HCT116 (cell line): ENCODE data around the gene BRSK1. TPM values are rescaled to one million over a fixed set of nuclear protein-coding genes. Genes with fewer than 3 reads are reported as not detected.

ENCODE experiments used
- ATAC-seq: fragments of 200-7000 bp; cut with Tn5 transposase; 2 replicates; pipeline ENCODE4 v1.9.1; 2020; ENCODE audit warnings: mild to moderate bottlenecking, moderate library complexity
- BruUV-seq: library from RNA; stranded (reverse); fragments of 400-500 nt; replicated peaks from 2 replicates; lab custom pipeline; 2021; lab: Mats Ljungman, UMichigan
- CTCF ChIA-PET: fragments of 300-600 bp; sonication (Branson Sonifier 250); formaldehyde crosslinking; loops from one replicate; lab custom pipeline; 2021; ENCODE audit warnings: antibody characterized with exemption; lab: Charles Lee
- POLR2A ChIA-PET: fragments of 300-600, 350-600 bp; sonication (Branson Sonifier 250); formaldehyde crosslinking; loops from one replicate; lab custom pipeline; 2021; ENCODE audit warnings: antibody characterized with exemption; lab: Charles Lee
- RAD21 ChIA-PET, 2 experiments: fragments of 300-600 bp; sonication (Branson Sonifier 250); formaldehyde crosslinking; loops; one replicate each; lab custom pipeline; 2023; ENCODE audit warnings: low total read pairs in 2 of 2; ENCODE audit not compliant: uncharacterized antibody in 2 of 2, unreplicated experiment in 2 of 2, low non-redundant PET in 1 of 2; lab: Charles Lee
- DNase-seq: peaks from one replicate; pipeline ENCODE4 v3.0.0-alpha.2; 2010; ENCODE audit warnings: low read depth, low spot score
- H2AFZ ChIP-seq: fragments of 200-600 bp; shearing (Covaris generic), sonication (generic); 2 replicates; pipeline ENCODE4 v1.6.1; 2017; ENCODE audit warnings: low read depth, mixed run types, mixed read lengths, antibody characterized with exemption, low read length; ENCODE audit not compliant: poor library complexity, severe bottlenecking
- H3K27ac ChIP-seq: 2 replicates; pipeline ENCODE4 v1.5.1; 2012; ENCODE audit warnings: low read depth, low read length
- H3K27me3 ChIP-seq: fragments of 200-600 bp; sonication (generic); 2 replicates; pipeline ENCODE4 v1.6.1; 2016; ENCODE audit warnings: mixed run types, low read length, mixed read lengths; ENCODE audit not compliant: insufficient read depth
- H3K36me3 ChIP-seq, 2 experiments: fragments of 200-500 bp in 1 of 2; fragments of 200-600 bp in 1 of 2; sonication (Bioruptor generic) in 1 of 2; sonication (generic) in 1 of 2; 2 replicates each; pipeline versions ENCODE4 v1.5.1 to v1.6.1; 2014 to 2016; ENCODE audit warnings: low read length in 2 of 2, inconsistent platforms in 1 of 2, mixed read lengths in 1 of 2, mixed run types in 1 of 2; ENCODE audit not compliant: insufficient read depth in 2 of 2, control insufficient read depth in 1 of 2
- H3K4me1 ChIP-seq, 2 experiments: fragments of 200-600 bp in 1 of 2; sonication (generic) in 1 of 2; 2 replicates each; pipeline versions ENCODE4 v1.5.1 to v1.6.1; 2012 to 2017; ENCODE audit warnings: low read length in 2 of 2, inconsistent platforms in 1 of 2, mild to moderate bottlenecking in 1 of 2, mixed read lengths in 1 of 2, mixed run types in 1 of 2, moderate library complexity in 1 of 2; ENCODE audit not compliant: insufficient read depth in 2 of 2, control insufficient read depth in 1 of 2
- H3K4me2 ChIP-seq: fragments of 200-600 bp; sonication (generic); 2 replicates; pipeline ENCODE4 v1.6.1; 2017; ENCODE audit warnings: mixed run types, low read length, mixed read lengths
- H3K4me3 ChIP-seq, 2 experiments: fragments of 200-600 bp in 1 of 2; sonication (generic) in 1 of 2; replicated peaks in 1 of 2; 2 replicates each; pipeline ENCODE4 v1.5.1; 2011 to 2016; ENCODE audit warnings: low read length in 2 of 2, control low read depth in 1 of 2, low read depth in 1 of 2, mild to moderate bottlenecking in 1 of 2, mixed read lengths in 1 of 2, mixed run types in 1 of 2
- H3K79me2 ChIP-seq: fragments of 200-600 bp; sonication (generic); 2 replicates; pipeline ENCODE4 v1.6.1; 2017; ENCODE audit warnings: mild to moderate bottlenecking, mixed run types, low read length, moderate library complexity, mixed read lengths; ENCODE audit not compliant: insufficient read depth
- H3K9ac ChIP-seq: fragments of 200-600 bp; sonication (generic); 2 replicates; pipeline ENCODE4 v1.6.1; 2016; ENCODE audit warnings: low read length, mixed read lengths
- H3K9me2 ChIP-seq: fragments of 200-600 bp; sonication (generic), shearing (Covaris generic); 2 replicates; pipeline ENCODE4 v1.6.1; 2017; ENCODE audit warnings: mixed run types, mild to moderate bottlenecking, moderate library complexity; ENCODE audit not compliant: insufficient read depth
- H3K9me3 ChIP-seq, 2 experiments: fragments of 200-500 bp in 1 of 2; fragments of 200-600 bp in 1 of 2; sonication (Bioruptor generic) in 1 of 2; sonication (generic) in 1 of 2; 2 replicates each; pipeline ENCODE4 v1.6.1; 2014 to 2017; ENCODE audit warnings: low read length in 2 of 2, mixed read lengths in 2 of 2, inconsistent platforms in 1 of 2, low read depth in 1 of 2, mild to moderate bottlenecking in 1 of 2, mixed run types in 1 of 2, moderate library complexity in 1 of 2; ENCODE audit not compliant: control insufficient read depth in 1 of 2, insufficient read depth in 1 of 2
- H4K20me1 ChIP-seq: fragments of 200-600 bp; sonication (generic), shearing (Covaris generic); 2 replicates; pipeline ENCODE4 v1.6.1; 2017; ENCODE audit warnings: mixed run types, mild to moderate bottlenecking, moderate library complexity; ENCODE audit not compliant: insufficient read depth
- EGR1 ChIP-seq: IDR thresholded peaks from 2 replicates; pipeline ENCODE4 v1.6.1; 2012; ENCODE audit warnings: low read depth
- ELF1 ChIP-seq: IDR thresholded peaks from 2 replicates; pipeline ENCODE4 v1.6.1; 2012; ENCODE audit warnings: low read depth, borderline replicate concordance
- EZH2phosphoT487 ChIP-seq: fragments of 200-600 bp; IDR thresholded peaks from 2 replicates; pipeline ENCODE4 v1.6.1; 2018; ENCODE audit warnings: antibody characterized with exemption, borderline replicate concordance
- POLR2AphosphoS5 ChIP-seq: IDR thresholded peaks from 2 replicates; pipeline ENCODE4 v1.6.1; 2011; ENCODE audit warnings: mild to moderate bottlenecking, low read depth, low read length, moderate library complexity
- SIN3A ChIP-seq: IDR thresholded peaks from 2 replicates; pipeline ENCODE4 v1.6.1; 2012; ENCODE audit warnings: low read depth
- TCF7L2 ChIP-seq: IDR thresholded peaks from 2 replicates; pipeline ENCODE4 v1.7.0; 2011; ENCODE audit warnings: borderline replicate concordance, inconsistent platforms; ENCODE audit not compliant: insufficient read depth, insufficient read length; ENCODE audit errors: extremely low read depth
- ZFX ChIP-seq: fragments of 450-650 bp; IDR thresholded peaks from 2 replicates; pipeline ENCODE4 v1.6.1; 2017
- intact Hi-C: fragments of 100-400 bp; cut with micrococcal nuclease; formaldehyde crosslinking; loops from 2 replicates; pipeline ENCODE4 v1.10.0; 2022
- total RNA-seq: library from RNA; stranded (reverse); gene quantifications from one replicate; pipeline ENCODE4 v1.2.1, GENCODE V29; 2021; ENCODE audit not compliant: unreplicated experiment
- TF ChIP-seq, protein P1 (sequence below): IDR thresholded peaks from 2 replicates; pipeline ENCODE4 v1.6.1; 2012
- TF ChIP-seq, protein P2 (sequence below): IDR thresholded peaks from 2 replicates; pipeline ENCODE4 v1.6.1; 2011; ENCODE audit warnings: mild to moderate bottlenecking, low read length, moderate library complexity; ENCODE audit not compliant: insufficient replicate concordance; ENCODE audit errors: extremely low read depth
- TF ChIP-seq, protein P3 (sequence below), 3 experiments: fragments of 200-600 bp in 1 of 3; sonication (generic) in 1 of 3; IDR thresholded peaks in 2 of 3; conservative IDR thresholded peaks in 1 of 3; 2 replicates each; pipeline ENCODE4 v1.5.1; 2012 to 2017; ENCODE audit warnings: low read depth in 2 of 3, low read length in 2 of 3, antibody characterized with exemption in 1 of 3, borderline replicate concordance in 1 of 3, control low read depth in 1 of 3, mild to moderate bottlenecking in 1 of 3, mixed read lengths in 1 of 3, mixed run types in 1 of 3, moderate library complexity in 1 of 3; ENCODE audit not compliant: insufficient read depth in 1 of 3

The BRSK1 gene
- total RNA-seq, 1 experiment from 2014 or later, result 33.3 TPM

DNA sequence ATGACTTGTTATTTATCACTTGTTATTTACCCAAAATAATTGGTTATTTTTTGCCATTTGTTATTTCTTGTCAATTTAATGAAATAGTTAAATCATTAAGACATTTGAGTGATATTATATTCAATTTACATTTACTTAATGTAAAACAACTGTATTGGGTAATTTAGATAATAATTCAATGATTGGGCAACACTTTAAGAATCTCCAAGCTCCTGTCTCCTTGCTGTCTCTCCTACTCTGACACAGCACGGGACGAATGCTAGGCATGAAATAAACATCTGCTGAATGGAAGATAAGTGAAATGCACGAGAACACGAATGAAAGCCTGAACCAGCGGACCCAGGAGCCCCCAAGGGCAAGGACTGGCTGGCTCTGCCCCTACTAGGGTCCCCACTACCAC is 19.3 kb upstream of the BRSK1 start:
- H3K9ac ChIP-seq, result no peak overlapping the region
- H4K20me1 ChIP-seq, result no peaks in the 10 kb centered on the region
- peaks cover 10 to 11% of the 10 kb centered on the region in 2 experiments for H3K4me1 ChIP-seq
- H3K27ac ChIP-seq, result no peak overlapping the region
- RAD21 ChIA-PET, result no interaction called here
- BruUV-seq, result no TSS peak
- CTCF ChIA-PET, result no interaction called here
- POLR2A ChIA-PET, result no interaction called here
- TF ChIP-seq SIN3A (no peak), TCF7L2 (no peak), POLR2AphosphoS5 (no peak)
- intact Hi-C loops, result no loop called here
- H3K36me3 ChIP-seq, result peaks cover 0 to 4% of the 10 kb centered on the region in 2 experiments; a peak in 1 of 4 replicates
- H3K27me3 ChIP-seq, result no peaks in the 10 kb centered on the region
- H3K9me2 ChIP-seq, result no peaks in the 10 kb centered on the region
- H3K79me2 ChIP-seq, result no peaks in the 10 kb centered on the region
- DNase-seq (no peak), ATAC-seq (no peak)
- no peak overlapping the region for H3K4me3 ChIP-seq
- H3K4me2 ChIP-seq, result no peak overlapping the region
- no peaks in the 10 kb centered on the region for H3K9me3 ChIP-seq
- no peak overlapping the region for H2AFZ ChIP-seq

DNA sequence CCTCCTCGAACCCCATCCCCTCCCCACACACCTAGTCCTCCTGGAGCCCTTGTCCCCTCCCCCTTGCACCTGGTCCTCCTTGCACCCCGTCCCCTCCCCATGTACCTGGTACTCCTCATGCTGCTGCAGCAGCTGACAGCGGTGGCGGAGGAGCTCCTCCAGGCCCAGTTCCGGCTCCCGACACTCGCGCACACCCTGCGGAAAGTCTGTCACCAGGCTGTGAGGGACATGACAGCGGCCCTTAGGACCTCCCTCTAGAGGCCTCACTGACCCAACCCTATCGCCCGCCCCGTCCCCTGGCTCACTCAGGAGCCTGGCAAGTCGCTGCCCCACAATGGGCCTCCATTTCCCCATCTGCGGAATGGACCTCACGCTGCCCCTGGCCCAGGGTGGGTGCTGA is 18.6 kb upstream of the BRSK1 start:
- RAD21 ChIA-PET, result no interaction called here
- no peaks in the 10 kb centered on the region for H4K20me1 ChIP-seq
- no peak for ATAC-seq
- POLR2A ChIA-PET, result no interaction called here
- no peaks in the 10 kb centered on the region for H3K9me3 ChIP-seq
- intact Hi-C loops, result no loop called here
- H3K9me2 ChIP-seq, result no peaks in the 10 kb centered on the region
- CTCF ChIA-PET, result no interaction called here
- H3K4me1 ChIP-seq, result peaks cover 5% of the 10 kb centered on the region in 2 experiments; a peak in 3 of 4 replicates
- no peak overlapping the region for H3K4me2 ChIP-seq
- H3K27ac ChIP-seq, result no peak overlapping the region
- H3K9ac ChIP-seq, result no peak overlapping the region
- TF ChIP-seq ZFX (no peak), EZH2phosphoT487 (no peak), ELF1 (no peak), EGR1 (no peak)
- TF ChIP-seq, protein P1, sequence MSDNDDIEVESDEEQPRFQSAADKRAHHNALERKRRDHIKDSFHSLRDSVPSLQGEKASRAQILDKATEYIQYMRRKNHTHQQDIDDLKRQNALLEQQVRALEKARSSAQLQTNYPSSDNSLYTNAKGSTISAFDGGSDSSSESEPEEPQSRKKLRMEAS, result no peak
- TF ChIP-seq, protein P2, sequence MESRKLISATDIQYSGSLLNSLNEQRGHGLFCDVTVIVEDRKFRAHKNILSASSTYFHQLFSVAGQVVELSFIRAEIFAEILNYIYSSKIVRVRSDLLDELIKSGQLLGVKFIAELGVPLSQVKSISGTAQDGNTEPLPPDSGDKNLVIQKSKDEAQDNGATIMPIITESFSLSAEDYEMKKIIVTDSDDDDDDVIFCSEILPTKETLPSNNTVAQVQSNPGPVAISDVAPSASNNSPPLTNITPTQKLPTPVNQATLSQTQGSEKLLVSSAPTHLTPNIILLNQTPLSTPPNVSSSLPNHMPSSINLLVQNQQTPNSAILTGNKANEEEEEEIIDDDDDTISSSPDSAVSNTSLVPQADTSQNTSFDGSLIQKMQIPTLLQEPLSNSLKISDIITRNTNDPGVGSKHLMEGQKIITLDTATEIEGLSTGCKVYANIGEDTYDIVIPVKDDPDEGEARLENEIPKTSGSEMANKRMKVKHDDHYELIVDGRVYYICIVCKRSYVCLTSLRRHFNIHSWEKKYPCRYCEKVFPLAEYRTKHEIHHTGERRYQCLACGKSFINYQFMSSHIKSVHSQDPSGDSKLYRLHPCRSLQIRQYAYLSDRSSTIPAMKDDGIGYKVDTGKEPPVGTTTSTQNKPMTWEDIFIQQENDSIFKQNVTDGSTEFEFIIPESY, result no peak
- TF ChIP-seq, protein P3, sequence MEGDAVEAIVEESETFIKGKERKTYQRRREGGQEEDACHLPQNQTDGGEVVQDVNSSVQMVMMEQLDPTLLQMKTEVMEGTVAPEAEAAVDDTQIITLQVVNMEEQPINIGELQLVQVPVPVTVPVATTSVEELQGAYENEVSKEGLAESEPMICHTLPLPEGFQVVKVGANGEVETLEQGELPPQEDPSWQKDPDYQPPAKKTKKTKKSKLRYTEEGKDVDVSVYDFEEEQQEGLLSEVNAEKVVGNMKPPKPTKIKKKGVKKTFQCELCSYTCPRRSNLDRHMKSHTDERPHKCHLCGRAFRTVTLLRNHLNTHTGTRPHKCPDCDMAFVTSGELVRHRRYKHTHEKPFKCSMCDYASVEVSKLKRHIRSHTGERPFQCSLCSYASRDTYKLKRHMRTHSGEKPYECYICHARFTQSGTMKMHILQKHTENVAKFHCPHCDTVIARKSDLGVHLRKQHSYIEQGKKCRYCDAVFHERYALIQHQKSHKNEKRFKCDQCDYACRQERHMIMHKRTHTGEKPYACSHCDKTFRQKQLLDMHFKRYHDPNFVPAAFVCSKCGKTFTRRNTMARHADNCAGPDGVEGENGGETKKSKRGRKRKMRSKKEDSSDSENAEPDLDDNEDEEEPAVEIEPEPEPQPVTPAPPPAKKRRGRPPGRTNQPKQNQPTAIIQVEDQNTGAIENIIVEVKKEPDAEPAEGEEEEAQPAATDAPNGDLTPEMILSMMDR (IDR thresholded peaks at IDR 0.05 in 2 of 3, conservative IDR thresholded peaks at IDR 0.05 in 1 of 3; ENCODE audit: borderline replicate concordance in 1 of 3, insufficient read depth in 1 of 3, low read depth in 2 of 3, low read length in 2 of 3), result no peak
- no peaks in the 10 kb centered on the region for H3K27me3 ChIP-seq
- BruUV-seq, result no TSS peak
- no peak for DNase-seq
- no peak overlapping the region for H2AFZ ChIP-seq
- H3K36me3 ChIP-seq, result peaks cover 0 to 4% of the 10 kb centered on the region in 2 experiments; a peak in 1 of 4 replicates
- no peak overlapping the region for H3K4me3 ChIP-seq
- H3K79me2 ChIP-seq, result no peaks in the 10 kb centered on the region
